WTC11 (cell line): ENCODE data around the gene LPCAT1. TPM values are rescaled to one million over a fixed set of nuclear protein-coding genes. Genes with fewer than 3 reads are reported as not detected.

Experiments used
- ATAC-seq: fragments of 200-7000 bp; cut with Tn5 transposase; 2 replicates; pipeline ENCODE4 v1.10.0; 2021; ENCODE audit warnings: mild to moderate bottlenecking, moderate library complexity
- CTCF ChIA-PET: fragments of 300-600 bp; sonication (Branson Sonifier 250); formaldehyde crosslinking; loops from one replicate; lab custom pipeline; 2021; ENCODE audit warnings: antibody characterized with exemption; lab: Charles Lee
- POLR2A ChIA-PET: fragments of 350-600 bp; sonication (Branson Sonifier 250); formaldehyde crosslinking; loops from one replicate; lab custom pipeline; 2021; ENCODE audit warnings: antibody characterized with exemption; lab: Charles Lee
- DNase-seq: peaks from one replicate; pipeline ENCODE4 v3.0.0; 2021; ENCODE audit warnings: low spot score
- H3K27ac Mint-ChIP-seq: 2 replicates; pipeline ENCODE4 v1.8.0; 2021; ENCODE audit warnings: mixed read lengths
- H3K27me3 Mint-ChIP-seq: 2 replicates; pipeline ENCODE4 v1.8.0; 2021; ENCODE audit warnings: low read depth, mild to moderate bottlenecking, moderate library complexity, mixed read lengths
- H3K36me3 Mint-ChIP-seq: 2 replicates; pipeline ENCODE4 v1.8.0; 2021; ENCODE audit warnings: mixed read lengths
- H3K4me1 Mint-ChIP-seq: 2 replicates; pipeline ENCODE4 v1.8.0; 2022; ENCODE audit warnings: mixed read lengths
- H3K4me3 Mint-ChIP-seq: 2 replicates; pipeline ENCODE4 v1.8.0; 2021; ENCODE audit warnings: mild to moderate bottlenecking, moderate library complexity, mixed read lengths
- H3K9me3 Mint-ChIP-seq: 2 replicates; pipeline ENCODE4 v1.8.0; 2021; ENCODE audit warnings: mixed read lengths
- ATF1 ChIP-seq: sonication (generic); formaldehyde crosslinking; IDR thresholded peaks from 2 replicates; pipeline ENCODE4 v1.8.1; 2023; ENCODE audit warnings: mild to moderate bottlenecking, moderate library complexity, missing genetic modification reagents
- ATF2 ChIP-seq: sonication (generic); formaldehyde crosslinking; IDR thresholded peaks from 2 replicates; pipeline ENCODE4 v1.8.1; 2022; ENCODE audit warnings: low read depth, missing genetic modification reagents, borderline replicate concordance
- CBFB ChIP-seq: sonication (generic); formaldehyde crosslinking; IDR thresholded peaks from 2 replicates; pipeline ENCODE4 v1.8.1; 2022; ENCODE audit warnings: mild to moderate bottlenecking, low read depth, missing genetic modification reagents
- CREB1 ChIP-seq: sonication (generic); formaldehyde crosslinking; IDR thresholded peaks from 2 replicates; pipeline ENCODE4 v1.8.0; 2023; ENCODE audit warnings: mild to moderate bottlenecking, missing genetic modification reagents
- E2F4 ChIP-seq: sonication (generic); formaldehyde crosslinking; IDR thresholded peaks from 2 replicates; pipeline ENCODE4 v1.8.1; 2022; ENCODE audit warnings: low read depth, mild to moderate bottlenecking, moderate library complexity, missing genetic modification reagents, borderline replicate concordance
- E2F5 ChIP-seq: sonication (generic); formaldehyde crosslinking; IDR thresholded peaks from 2 replicates; pipeline ENCODE4 v1.8.1; 2022; ENCODE audit warnings: mild to moderate bottlenecking, moderate library complexity, missing genetic modification reagents
- EMX1 ChIP-seq: fragments of 250-450 bp; sonication (Bioruptor Pico); IDR thresholded peaks from 2 replicates; pipeline ENCODE4 v1.8.0; 2021; ENCODE audit warnings: mild to moderate bottlenecking
- FOXK1 ChIP-seq: sonication (generic); formaldehyde crosslinking; IDR thresholded peaks from 2 replicates; pipeline ENCODE4 v1.8.0; 2022; ENCODE audit warnings: mild to moderate bottlenecking, moderate library complexity, missing genetic modification reagents
- FOXP1 ChIP-seq: sonication (generic); formaldehyde crosslinking; IDR thresholded peaks from 2 replicates; pipeline ENCODE4 v1.8.0; 2022; ENCODE audit warnings: missing genetic modification reagents, mild to moderate bottlenecking, moderate library complexity, borderline replicate concordance
- HMGA2 ChIP-seq: fragments of 250-450 bp; sonication (Bioruptor Pico); IDR thresholded peaks from 2 replicates; pipeline ENCODE4 v1.4.0; 2021; ENCODE audit warnings: mild to moderate bottlenecking, moderate library complexity
- HMGXB4 ChIP-seq: sonication (generic); formaldehyde crosslinking; IDR thresholded peaks from 2 replicates; pipeline ENCODE4 v1.8.1; 2023; ENCODE audit warnings: mild to moderate bottlenecking, moderate library complexity, missing genetic modification reagents
- IRF2 ChIP-seq: sonication (generic); formaldehyde crosslinking; IDR thresholded peaks from 2 replicates; pipeline ENCODE4 v1.8.0; 2022; ENCODE audit warnings: low read depth, missing genetic modification reagents, borderline replicate concordance
- NR3C1 ChIP-seq: sonication (generic); formaldehyde crosslinking; conservative IDR thresholded peaks from 2 replicates; pipeline ENCODE4 v1.8.1; 2023; ENCODE audit warnings: low read depth, mild to moderate bottlenecking, missing genetic modification reagents
- PRDM15 ChIP-seq: sonication (generic); formaldehyde crosslinking; IDR thresholded peaks from 2 replicates; pipeline ENCODE4 v1.8.0; 2022; ENCODE audit warnings: missing genetic modification reagents
- RELA ChIP-seq: sonication (generic); formaldehyde crosslinking; IDR thresholded peaks from 2 replicates; pipeline ENCODE4 v1.8.1; 2022; ENCODE audit warnings: missing genetic modification reagents, mild to moderate bottlenecking, borderline replicate concordance
- SMAD4 ChIP-seq: sonication (generic); formaldehyde crosslinking; IDR thresholded peaks from 2 replicates; pipeline ENCODE4 v1.8.0; 2022; ENCODE audit warnings: mild to moderate bottlenecking, missing genetic modification reagents
- SOX15 ChIP-seq: fragments of 250-450 bp; sonication (Bioruptor Pico); IDR thresholded peaks from 2 replicates; pipeline ENCODE4 v1.9.0; 2021; ENCODE audit warnings: mild to moderate bottlenecking
- TEAD4 ChIP-seq: sonication (generic); formaldehyde crosslinking; IDR thresholded peaks from 2 replicates; pipeline ENCODE4 v1.8.0; 2022; ENCODE audit warnings: mild to moderate bottlenecking, missing genetic modification reagents
- ZNF121 ChIP-seq: sonication (generic); formaldehyde crosslinking; IDR thresholded peaks from 2 replicates; pipeline ENCODE4 v1.8.0; 2023; ENCODE audit warnings: missing genetic modification reagents
- ZNF317 ChIP-seq: sonication (generic); formaldehyde crosslinking; IDR thresholded peaks from 2 replicates; pipeline ENCODE4 v1.8.1; 2023; ENCODE audit warnings: low read depth, mild to moderate bottlenecking, moderate library complexity, missing genetic modification reagents, borderline replicate concordance
- total RNA-seq: library from RNA; stranded (reverse); gene quantifications from 3 replicates; pipeline ENCODE4 v1.2.3, GENCODE V29; 2021

LPCAT1 gene
- total RNA-seq, 1 experiment from 2014 or later, result 206 TPM

- Mint-ChIP-seq H3K27ac (0 out of 2 replicates have a peak overlapping the region, but pooled peaks have one; percentile 36), H3K27me3 (no peaks in the 10 kb centered on the region; the same call in 1 of the 2 replicates), H3K9me3 (peaks cover 4% of the 10 kb centered on the region; the same call in 1 of the 2 replicates), H3K36me3 (peaks cover 4% of the 10 kb centered on the region), H3K4me3 (no peak overlapping the region), H3K4me1 (peaks cover 20% of the 10 kb centered on the region)
- POLR2A ChIA-PET, result no interaction called here
- no peak for ATAC-seq
- CTCF ChIA-PET, result interaction anchor here (1.0 kb wide), 1 partner anchor 76 kb away, joined by 4 read pairs; no protein-coding TSS in a partner anchor
- no peak for TF ChIP-seq EMX1 (CRISPR knock-in tag)
- DNase-seq, result peak; percentile 5
These were observed 1.9 kb upstream of the LPCAT1 start for GRCh38 chr5:1525624-1526189.

- CTCF ChIA-PET, result interaction anchor here (1.0 to 1.7 kb wide), 4 partner anchors 57 to 145 kb away, joined by 3 to 7 read pairs (median 4); no protein-coding TSS in a partner anchor
These were observed 1.3 kb upstream of the LPCAT1 start for GRCh38 chr5:1524799-1525623.

GRCh38 chr5:1524481-1524798 lies 680 bp upstream of the LPCAT1 start:
- ATAC-seq, result peak; percentile 6
- H3K36me3 Mint-ChIP-seq, result peaks cover 10% of the 10 kb centered on the region
- peaks cover 4% of the 10 kb centered on the region; the same call in 1 of the 2 replicates for H3K9me3 Mint-ChIP-seq
- H3K4me3 Mint-ChIP-seq, result peak overlapping the region; percentile 56
- ChIA-PET CTCF (interaction anchor here (0.9 to 1.7 kb wide), 5 partner anchors 10 to 144 kb away, joined by 3 to 7 read pairs (median 5); no protein-coding TSS in a partner anchor), POLR2A (interaction anchor here (1.6 kb wide), 1 partner anchor 10 kb away, joined by 6 read pairs; no protein-coding TSS in a partner anchor)
- H3K27ac Mint-ChIP-seq, result no peak overlapping the region
- H3K27me3 Mint-ChIP-seq, result no peaks in the 10 kb centered on the region; the same call in 1 of the 2 replicates
- DNase-seq, result peak; percentile 27
- H3K4me1 Mint-ChIP-seq, result peaks cover 29% of the 10 kb centered on the region
- TF ChIP-seq HMGXB4 (no peak), CREB1 (CRISPR knock-in tag) (no peak), ZNF121 (CRISPR knock-in tag) (no peak), TEAD4 (no peak), NR3C1 (CRISPR knock-in tag) (no peak), ZNF317 (no peak), E2F5 (CRISPR knock-in tag) (no peak), E2F4 (no peak)

More at GRCh38 chr5:1524799-1525623, 1.3 kb upstream of the LPCAT1 start:
- Mint-ChIP-seq H3K4me3 (peak overlapping the region; percentile 56), H3K4me1 (peaks cover 24% of the 10 kb centered on the region), H3K27ac (no peak overlapping the region), H3K36me3 (peaks cover 7% of the 10 kb centered on the region)
- POLR2A ChIA-PET, result interaction anchor here (1.6 kb wide), 1 partner anchor 11 kb away, joined by 6 read pairs; no protein-coding TSS in a partner anchor
- TF ChIP-seq ATF1 (CRISPR knock-in tag), result no peak
- TF ChIP-seq SOX15, result no peak
- no peak for TF ChIP-seq ATF2 (CRISPR knock-in tag)
- no peak for TF ChIP-seq FOXP1 (CRISPR knock-in tag)
- no peak for TF ChIP-seq RELA (CRISPR knock-in tag)
- no peak for TF ChIP-seq FOXK1 (CRISPR knock-in tag)
- TF ChIP-seq PRDM15 (CRISPR knock-in tag), result no peak
- no peak for TF ChIP-seq IRF2
- TF ChIP-seq CBFB (CRISPR knock-in tag), result no peak
- no peak for TF ChIP-seq HMGA2 (CRISPR knock-in tag)
- TF ChIP-seq SMAD4, result no peak
- TF ChIP-seq, all 79 proteins: peak for 0
- no peaks in the 10 kb centered on the region; the same call in 1 of the 2 replicates for H3K27me3 Mint-ChIP-seq
- H3K9me3 Mint-ChIP-seq, result peaks cover 4% of the 10 kb centered on the region; the same call in 1 of the 2 replicates
- DNase-seq, result peak; percentile 7
- no peak for ATAC-seq
